Measurements from ENCODE around the gene OR51B5. TPM values are rescaled to one million over a fixed set of nuclear protein-coding genes. Genes with fewer than 3 reads are reported as not detected.
"Not testable (repeated sequence)": the region's sequence is repeated elsewhere in the genome, so short reads cannot be mapped to it uniquely, and the experiment has no call there.

OR51B5 gene
- total RNA-seq, 1 donor from 2014 or later: not detected

GRCh38 chr11:5301846-5302245 lies 41.5 kb downstream of the OR51B5 start, which contains the start of gene OR51B4:
Gene OR51B4 (minus strand): TSS chr11:5301946. CDS start chr11:5301946, 0 bp downstream.
- H3K9me3 ChIP-seq: no peaks in the 10 kb centered on the region
- no peak for DNase-seq
- intact Hi-C loops (cut with DNase I): no loop called here
- H3K4me3 ChIP-seq: no peak within 1 kb of the TSS
- ATAC-seq: no peak
- H3K27me3 ChIP-seq: no peaks in the 10 kb centered on the region
- no peaks in the 10 kb centered on the region for H3K4me1 ChIP-seq
- TF ChIP-seq CTCF (IDR thresholded peaks at IDR 0.05): no peak
- no peaks in the 10 kb centered on the region for H3K36me3 ChIP-seq
- no peak within 1 kb of the TSS for H3K27ac ChIP-seq

GRCh38 chr11:5300251-5300650 lies 43.1 kb downstream of the OR51B5 start:
- intact Hi-C loops (cut with DNase I): no loop called here
- no peak for ATAC-seq
- Histone ChIP-seq H3K4me1 (no peaks in the 10 kb centered on the region), H3K36me3 (no peaks in the 10 kb centered on the region), H3K4me3 (no peak overlapping the region), H3K27ac (no peak overlapping the region), H3K9me3 (no peaks in the 10 kb centered on the region), H3K27me3 (no peaks in the 10 kb centered on the region)
- no peak for DNase-seq
- TF ChIP-seq CTCF (IDR thresholded peaks at IDR 0.05): no peak

- H3K36me3 ChIP-seq: no peaks in the 10 kb centered on the region
- H3K27ac ChIP-seq: no peak overlapping the region
- no peak overlapping the region for H3K4me3 ChIP-seq
- no peaks in the 10 kb centered on the region for H3K9me3 ChIP-seq
- intact Hi-C loops (cut with DNase I): no loop called here
- H3K27me3 ChIP-seq: no peaks in the 10 kb centered on the region
- no peak for DNase-seq
- no peaks in the 10 kb centered on the region for H3K4me1 ChIP-seq
- TF ChIP-seq CTCF (IDR thresholded peaks at IDR 0.05): no peak
- no peak for ATAC-seq
Measured at GRCh38 chr11:5298451-5298850, 44.9 kb downstream of the OR51B5 start.

DNA sequence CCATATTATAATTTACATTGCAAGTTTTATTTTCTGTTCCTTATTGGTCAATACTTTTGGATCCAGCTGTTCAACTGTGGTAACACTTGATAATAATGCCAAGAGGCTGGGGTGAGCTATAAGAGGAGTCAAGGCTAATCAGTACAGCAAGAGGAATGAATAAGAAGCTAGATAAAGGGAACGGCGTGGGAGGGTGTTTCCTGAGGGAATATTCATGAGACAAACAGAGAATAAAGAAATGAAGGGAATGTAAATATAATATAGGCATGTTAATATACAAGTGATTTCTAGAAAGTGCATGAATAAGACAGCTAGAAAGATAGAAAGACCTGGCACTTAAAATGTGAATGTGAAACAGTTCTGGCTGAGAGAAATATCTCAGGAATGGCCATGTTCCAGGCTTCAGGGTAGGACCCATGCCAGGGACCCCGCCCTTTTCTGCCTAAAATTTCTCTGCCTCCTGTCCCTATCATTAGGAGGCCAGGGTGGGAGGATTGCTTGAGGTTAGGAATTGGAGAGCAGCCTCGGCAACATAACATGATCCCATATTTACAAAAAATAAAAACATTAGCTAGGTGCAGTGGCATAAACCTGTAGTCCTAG lies 45.5 kb downstream of the OR51B5 start:
- no peak overlapping the region for H3K4me3 ChIP-seq
- intact Hi-C loops (cut with DNase I): no loop called here
- TF ChIP-seq CTCF (IDR thresholded peaks at IDR 0.05): no peak
- H3K9me3 ChIP-seq: no peaks in the 10 kb centered on the region
- H3K27me3 ChIP-seq: no peaks in the 10 kb centered on the region
- DNase-seq: no peak
- H3K4me1 ChIP-seq: no peaks in the 10 kb centered on the region
- no peaks in the 10 kb centered on the region for H3K36me3 ChIP-seq
- H3K27ac ChIP-seq: no peak overlapping the region
- ATAC-seq: no peak

DNA sequence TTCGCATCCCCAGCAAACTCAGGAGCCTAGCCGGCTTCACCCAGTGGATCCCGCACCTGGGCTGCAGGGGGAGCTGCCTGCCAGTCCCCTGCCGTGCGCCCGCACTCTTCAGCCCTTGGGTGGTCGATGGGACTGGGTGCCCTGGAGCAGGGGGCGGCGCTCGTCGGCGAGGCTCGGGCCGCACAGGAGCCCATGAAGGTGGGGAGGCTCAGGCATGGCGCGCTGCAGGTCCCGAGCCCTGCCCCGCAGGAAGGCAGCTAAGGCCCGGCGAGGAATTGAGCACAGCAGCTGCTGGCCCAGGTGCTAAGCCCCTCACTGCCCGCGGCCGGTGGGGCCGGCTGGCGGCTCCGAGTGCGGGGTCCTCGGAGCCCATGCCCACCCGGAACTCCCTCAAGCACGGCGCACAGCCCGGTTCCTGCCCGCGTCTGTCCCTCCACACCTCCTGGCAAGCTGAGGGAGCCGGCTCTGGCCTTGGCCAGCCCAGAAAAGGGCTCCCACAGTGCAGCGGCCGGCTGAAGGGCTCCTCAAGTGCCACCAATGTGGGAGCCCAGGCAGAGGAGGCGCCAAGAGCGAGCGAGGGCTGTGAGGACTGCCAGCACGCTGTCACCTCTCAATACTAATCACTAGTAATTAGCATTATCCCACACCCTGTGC lies 48.9 kb downstream of the OR51B5 start:
- H3K4me1 ChIP-seq; H3K27ac ChIP-seq; DNase-seq; ATAC-seq; H3K4me3 ChIP-seq; H3K9me3 ChIP-seq; H3K27me3 ChIP-seq; intact Hi-C loops (cut with DNase I); H3K36me3 ChIP-seq: not testable (repeated sequence)

DNA sequence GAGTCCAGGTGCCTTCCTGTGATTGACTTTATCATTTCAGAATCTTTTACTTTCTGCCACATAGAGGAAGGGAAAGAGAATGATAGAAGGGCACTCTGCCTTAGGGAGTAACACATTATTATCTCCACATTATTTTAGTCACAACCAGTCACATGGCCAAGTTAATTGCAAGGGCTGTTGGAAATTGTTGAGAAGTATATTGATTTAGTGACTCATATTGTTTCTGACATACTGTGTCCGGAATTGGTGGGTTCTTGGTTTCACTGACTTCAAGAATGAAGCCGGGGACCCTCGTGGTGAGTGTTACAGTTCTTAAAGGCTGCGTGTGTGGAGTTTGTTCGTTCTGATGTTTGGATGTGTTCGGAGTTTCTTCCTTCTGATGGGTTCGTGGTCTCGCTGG lies 50.3 kb downstream of the OR51B5 start:
- no peaks in the 10 kb centered on the region for H3K4me1 ChIP-seq
- no peak for TF ChIP-seq CTCF (IDR thresholded peaks at IDR 0.05)
- H3K4me3 ChIP-seq: no peak overlapping the region
- intact Hi-C loops (cut with DNase I): no loop called here
- H3K27me3 ChIP-seq: no peaks in the 10 kb centered on the region
- ATAC-seq (no peak), DNase-seq (no peak)
- no peaks in the 10 kb centered on the region for H3K36me3 ChIP-seq
- no peaks in the 10 kb centered on the region for H3K9me3 ChIP-seq
- H3K27ac ChIP-seq: no peak overlapping the region

Other genes starting within 250 kb of the OR51B5 start
- gene OR52A5, start 205.2 kb downstream of the OR51B5 start, total RNA-seq: not detected
- gene OR52A1, start 188.8 kb downstream of the OR51B5 start, total RNA-seq: not detected
- not detected for gene OR51V1, start 142.8 kb downstream of the OR51B5 start, total RNA-seq
- gene HBB, start 116.5 kb downstream of the OR51B5 start, total RNA-seq: 338 TPM
- not detected for gene HBD, start 109.0 kb downstream of the OR51B5 start, total RNA-seq
- gene HBG1, start 93.7 kb downstream of the OR51B5 start, total RNA-seq: not detected
- 1.0 TPM for gene HBG2, start 88.7 kb downstream of the OR51B5 start, total RNA-seq
- not detected for gene HBE1, start 73.6 kb downstream of the OR51B5 start, total RNA-seq
- not detected for gene OR51B4, start 41.6 kb downstream of the OR51B5 start, total RNA-seq
- not detected for gene OR51B2, start 19.2 kb downstream of the OR51B5 start, total RNA-seq
- not detected for gene OR51B6, start 8.0 kb upstream of the OR51B5 start, total RNA-seq
- gene OR51M1, start 40.3 kb upstream of the OR51B5 start, total RNA-seq: not detected
- not detected for gene OR51Q1, start 78.6 kb upstream of the OR51B5 start, total RNA-seq
- not detected for gene OR51I1, start 98.0 kb upstream of the OR51B5 start, total RNA-seq
- gene OR51I2, start 105.8 kb upstream of the OR51B5 start, total RNA-seq: not detected
- gene OR52D1, start 145.2 kb upstream of the OR51B5 start, total RNA-seq: not detected
- 0.14 TPM for gene UBQLN3, start 166.4 kb upstream of the OR51B5 start, total RNA-seq
- gene UBQLNL, start 173.2 kb upstream of the OR51B5 start, total RNA-seq: 0.72 TPM
- gene OR52H1, start 205.0 kb upstream of the OR51B5 start, total RNA-seq: 0.90 TPM
- not detected for gene OR52B6, start 237.4 kb upstream of the OR51B5 start, total RNA-seq

Measured in upper lobe of right lung (tissue), 1 donor.